Measurements from ENCODE around the gene STXBP1. TPM values are rescaled to one million over a fixed set of nuclear protein-coding genes. Genes with fewer than 3 reads are reported as not detected.

The STXBP1 gene
- total and polyA plus RNA-seq, 2 of the 4 experiments (the other 2 are of a cell fraction) = 15.8 to 22.6 TPM

GRCh38 chr9:127572961-127573721 is 38.9 kb upstream of the STXBP1 start:
- H3K9me1 ChIP-seq (ENCODE audit: insufficient read depth, low read length) = peaks cover 40% of the 10 kb centered on the region
- no TSS peak for BruUV-seq (replicated peaks)
- no peak for TF ChIP-seq RFX5 (IDR thresholded peaks at IDR 0.05; ENCODE audit: low read depth, low read length)
- no peak for TF ChIP-seq RCOR1 (IDR thresholded peaks at IDR 0.05; ENCODE audit: insufficient replicate concordance, low read length)
- no peak for TF ChIP-seq FOS (IDR thresholded peaks at IDR 0.05; ENCODE audit: low read depth, low read length)
- TF ChIP-seq CEBPB (IDR thresholded peaks at IDR 0.05; ENCODE audit: low read depth, low read length) = peak; percentile 77
- no peak for TF ChIP-seq BHLHE40 (IDR thresholded peaks at IDR 0.05; ENCODE audit: low read depth, low read length)
- no peak overlapping the region for H2AFZ ChIP-seq (replicated peaks; ENCODE audit: low read length, poor library complexity)
- no peak overlapping the region for H3K4me3 ChIP-seq (ENCODE audit: insufficient read depth, low read depth, low read length)
- H3K4ac ChIP-seq (ENCODE audit: low read depth, low read length) = peak overlapping the region; percentile 98
- H2AK9ac ChIP-seq (replicated peaks; ENCODE audit: low read depth, low read length, poor library complexity) = peak overlapping the region; percentile 76
- no peaks in the 10 kb centered on the region for H3K36me3 ChIP-seq (ENCODE audit: control insufficient read depth, insufficient read depth, low read length)
- intact Hi-C loops (cut with micrococcal nuclease) = no loop called here
- in situ Hi-C loops (cut with MboI; ENCODE audit: low sequenced_read_pairs) = loop anchor here (5.0 kb wide), 1 partner anchor 51 kb away; no protein-coding TSS in a partner anchor
- ChIA-PET POLR2A (ENCODE audit: unreplicated experiment) (interaction anchor here (0.9 kb wide), 1 partner anchor 13 kb away, joined by 11 read pairs; no protein-coding TSS in a partner anchor), CTCF (no interaction called here)
- H3K4me2 ChIP-seq (ENCODE audit: low read depth, low read length) = peak overlapping the region; percentile 53
- peak overlapping the region; percentile 95 for H3K14ac ChIP-seq (replicated peaks; ENCODE audit: low read depth, low read length)
- no peaks in the 10 kb centered on the region for H3K9me3 ChIP-seq (ENCODE audit: control insufficient read depth, insufficient read depth, low read length)
- peaks cover 17 to 80% of the 10 kb centered on the region in 2 experiments for H3K79me1 ChIP-seq (ENCODE audit: low read depth in 1 of 2, low read length in 2 of 2)
- H2AK5ac ChIP-seq (ENCODE audit: low read depth, low read length) = peak overlapping the region; percentile 100
- peak overlapping the region; percentile 70 for H3K56ac ChIP-seq (ENCODE audit: extremely low read depth, insufficient read depth, low read length)
- dilution Hi-C loops (cut with HindIII; ENCODE audit: low sequenced_read_pairs, unreplicated experiment) = no loop called here
- H3K27me3 ChIP-seq (ENCODE audit: control insufficient read depth, insufficient read depth, low read length) = no peaks in the 10 kb centered on the region
- ATAC-seq (ENCODE audit: low read depth) = no peak
- H4K5ac ChIP-seq (ENCODE audit: low read depth, low read length) = peak overlapping the region; percentile 100
- H2BK5ac ChIP-seq (ENCODE audit: low read depth, low read length, poor library complexity, severe bottlenecking) = peak overlapping the region; percentile 93
- no peaks in the 10 kb centered on the region; the same call in 1 of the 2 replicates for H4K20me1 ChIP-seq (ENCODE audit: insufficient read depth, low read length)
- 94% methylated on average over 3 of the region's 9 CpGs; no CpG with 5 or more reads in 1 of the 2 experiments for WGBS, 2 experiments (ENCODE audit: extremely low coverage in 2 of 2, insufficient read length in 1 of 2)
- H2BK120ac ChIP-seq (ENCODE audit: low read depth, low read length) = peak overlapping the region; percentile 98
- H3K23ac ChIP-seq (ENCODE audit: low read depth, low read length) = peak overlapping the region; percentile 95
- H2BK15ac ChIP-seq (ENCODE audit: low read depth, low read length) = peak overlapping the region; percentile 99
- H3K27ac ChIP-seq (ENCODE audit: insufficient read depth, low read length) = peak overlapping the region; percentile 98
- peaks cover 47% of the 10 kb centered on the region for H3K4me1 ChIP-seq (ENCODE audit: control insufficient read depth, insufficient read depth, low read length)
- peak overlapping the region; percentile 100 for H4K91ac ChIP-seq (ENCODE audit: insufficient read depth, low read depth, low read length)
- H4K8ac ChIP-seq (ENCODE audit: low read depth in 2 of 2, low read length in 2 of 2) = peak overlapping the region; percentile 88 to 93
- DNase-seq = peak; percentile 85
- peak overlapping the region; percentile 99 for H3K18ac ChIP-seq (ENCODE audit: low read depth, low read length)
- H2BK20ac ChIP-seq (ENCODE audit: low read depth, low read length) = peak overlapping the region; percentile 98
- H3K9ac ChIP-seq (ENCODE audit: low read depth, low read length) = peak overlapping the region; percentile 69
